Urinary bladder (tissue), 4 donors: Measurements from ENCODE around the gene GPD1. TPM values are rescaled to one million over a fixed set of nuclear protein-coding genes. Genes with fewer than 3 reads are reported as not detected.

Experiments used
- DNase-seq: peaks from one replicate; pipeline ENCODE4 v3.0.0-alpha.2; 2015; ENCODE audit errors: extremely low spot score
- H3K27ac ChIP-seq: one replicate; pipeline ENCODE4 v1.5.1; 2013; ENCODE audit warnings: low read depth, mild to moderate bottlenecking, moderate library complexity
- H3K36me3 ChIP-seq: one replicate; pipeline ENCODE4 v1.6.1; 2013; ENCODE audit warnings: mild to moderate bottlenecking, moderate library complexity; ENCODE audit not compliant: insufficient read depth
- H3K4me1 ChIP-seq: one replicate; pipeline ENCODE4 v1.6.1; 2013; ENCODE audit warnings: mild to moderate bottlenecking, moderate library complexity; ENCODE audit not compliant: insufficient read depth
- H3K4me3 ChIP-seq: one replicate; pipeline ENCODE4 v1.5.1; 2013; ENCODE audit warnings: low read depth, low read length
- WGBS: extraction: QIAGEN DNeasy Blood & Tissue Kit; methylation state at CpG from one replicate; pipeline ENCODE4 v1.1.7; 2013; 5-methylcytosine and 5-hydroxymethylcytosine counted together
- polyA plus RNA-seq: library from polyadenylated mRNA; stranded (reverse); fragments of 200-250 nt; gene quantifications from one replicate; pipeline ENCODE4 v1.2.3, GENCODE V29; 2013
- total RNA-seq: library from RNA; depleted of rRNA; stranded (reverse); fragments of >200 nt; gene quantifications from one replicate; pipeline ENCODE4 v1.2.3, GENCODE V29; 2014
- donor health status: healthy with polysubstance abuse.
- donor health status: healthy.

GPD1 gene
- total and polyA plus RNA-seq, 2 donors: 2.2 to 16.0 TPM

GRCh38 chr12:50099302-50100008 lies 4.4 kb upstream of the GPD1 start:
- DNase-seq: no peak
- Histone ChIP-seq H3K36me3 (peaks cover 2% of the 10 kb centered on the region), H3K4me1 (no peaks in the 10 kb centered on the region), H3K27ac (no peak overlapping the region), H3K4me3 (no peak overlapping the region)
- WGBS: 64% methylated on average over 5 of the region's 5 CpGs

GRCh38 chr12:50100561-50100960 lies 3.2 kb upstream of the GPD1 start:
- H3K27ac ChIP-seq: no peak overlapping the region
- no peak for DNase-seq
- H3K4me1 ChIP-seq: no peaks in the 10 kb centered on the region
- H3K4me3 ChIP-seq: no peak overlapping the region
- H3K36me3 ChIP-seq: peaks cover 2% of the 10 kb centered on the region
- 85% methylated on average over 3 of the region's 3 CpGs for WGBS

GRCh38 chr12:50101663-50102062 lies 2.1 kb upstream of the GPD1 start:
- Histone ChIP-seq H3K27ac (no peak overlapping the region), H3K36me3 (peaks cover 2% of the 10 kb centered on the region), H3K4me3 (no peak overlapping the region), H3K4me1 (no peaks in the 10 kb centered on the region)
- WGBS: 79% methylated on average over 3 of the region's 3 CpGs
- no peak for DNase-seq

- DNase-seq: no peak
- peaks cover 2% of the 10 kb centered on the region for H3K36me3 ChIP-seq
- H3K27ac ChIP-seq: no peak overlapping the region
- no peaks in the 10 kb centered on the region for H3K4me1 ChIP-seq
- 87% methylated on average over 2 of the region's 2 CpGs for WGBS
- no peak overlapping the region for H3K4me3 ChIP-seq
Observed at GRCh38 chr12:50102131-50102531, 1.7 kb upstream of the GPD1 start.

GRCh38 chr12:50102646-50103309 lies 1.0 kb upstream of the GPD1 start:
- Histone ChIP-seq H3K4me1 (no peaks in the 10 kb centered on the region), H3K4me3 (no peak overlapping the region), H3K36me3 (peaks cover 2% of the 10 kb centered on the region), H3K27ac (no peak overlapping the region)
- DNase-seq: no peak
- WGBS: 83% methylated on average over 8 of the region's 8 CpGs

- no peaks in the 10 kb centered on the region for H3K36me3 ChIP-seq
- H3K4me1 ChIP-seq: no peaks in the 10 kb centered on the region
- no peak overlapping the region for H3K4me3 ChIP-seq
- WGBS: 92% methylated on average over 2 of the region's 2 CpGs
- H3K27ac ChIP-seq: no peak overlapping the region
- DNase-seq: no peak
Observed at GRCh38 chr12:50103351-50103750, 457 bp upstream of the GPD1 start.

- DNase-seq: no peak
- no peaks in the 10 kb centered on the region for H3K36me3 ChIP-seq
- H3K4me1 ChIP-seq: no peaks in the 10 kb centered on the region
- H3K4me3 ChIP-seq: no peak overlapping the region
- H3K27ac ChIP-seq: no peak overlapping the region
- WGBS: 75% methylated on average over 14 of the region's 14 CpGs
Observed at GRCh38 chr12:50104417-50105366, 884 bp downstream of the GPD1 start.

GRCh38 chr12:50105913-50106450 lies 2.2 kb downstream of the GPD1 start:
- DNase-seq: no peak
- Histone ChIP-seq H3K4me3 (no peak overlapping the region), H3K36me3 (no peaks in the 10 kb centered on the region), H3K27ac (no peak overlapping the region), H3K4me1 (no peaks in the 10 kb centered on the region)
- 95% methylated on average over 12 of the region's 12 CpGs for WGBS

- Histone ChIP-seq H3K4me1 (no peaks in the 10 kb centered on the region), H3K36me3 (no peaks in the 10 kb centered on the region), H3K4me3 (no peak overlapping the region), H3K27ac (no peak overlapping the region)
- WGBS: 82% methylated on average over 3 of the region's 3 CpGs
- no peak for DNase-seq
Observed at GRCh38 chr12:50106907-50107306, 3.1 kb downstream of the GPD1 start.

GRCh38 chr12:50107416-50108268 lies 3.8 kb downstream of the GPD1 start:
- H3K27ac ChIP-seq: no peak overlapping the region
- no peak overlapping the region for H3K4me3 ChIP-seq
- no peaks in the 10 kb centered on the region for H3K36me3 ChIP-seq
- WGBS: 95% methylated on average over 17 of the region's 17 CpGs
- no peaks in the 10 kb centered on the region for H3K4me1 ChIP-seq
- no peak for DNase-seq

- Histone ChIP-seq H3K27ac (no peak overlapping the region), H3K4me3 (no peak overlapping the region), H3K4me1 (no peaks in the 10 kb centered on the region), H3K36me3 (no peaks in the 10 kb centered on the region)
- DNase-seq: no peak
- 93% methylated on average over 3 of the region's 3 CpGs for WGBS
Observed at GRCh38 chr12:50109319-50109718, 5.5 kb downstream of the GPD1 start.

- DNase-seq: no peak
Observed at GRCh38 chr12:50110127-50110761, 6.4 kb downstream of the GPD1 start.

More at GRCh38 chr12:50110127-50110761, 6.4 kb downstream of the GPD1 start:
- H3K4me3 ChIP-seq: no peak overlapping the region
- no peaks in the 10 kb centered on the region for H3K36me3 ChIP-seq
- no peaks in the 10 kb centered on the region for H3K4me1 ChIP-seq
- WGBS: 68% methylated on average over 8 of the region's 8 CpGs
- H3K27ac ChIP-seq: no peak overlapping the region
